ENCODE data around the gene MFSD12. TPM values are rescaled to one million over a fixed set of nuclear protein-coding genes. Genes with fewer than 3 reads are reported as not detected.

MFSD12 gene
- total and polyA plus RNA-seq, 8 donors = 32.2 to 90.2 (median 46.7) TPM

GRCh38 chr19:3515891-3516422, 41.4 kb downstream of the MFSD12 start:
- intact Hi-C loops (cut with DNase I) = no loop called here
- H3K4me3 ChIP-seq = no peak overlapping the region
- H3K27me3 ChIP-seq = no peaks in the 10 kb centered on the region
- DNase-seq = no peak
- H3K4me1 ChIP-seq = peaks cover 0 to 20% of the 10 kb centered on the region in 2 donors
- H3K9me3 ChIP-seq = no peaks in the 10 kb centered on the region
- peaks cover 0 to 36% of the 10 kb centered on the region in 2 donors for H3K36me3 ChIP-seq
- no peak overlapping the region for H3K27ac ChIP-seq
- TF ChIP-seq, protein P1, sequence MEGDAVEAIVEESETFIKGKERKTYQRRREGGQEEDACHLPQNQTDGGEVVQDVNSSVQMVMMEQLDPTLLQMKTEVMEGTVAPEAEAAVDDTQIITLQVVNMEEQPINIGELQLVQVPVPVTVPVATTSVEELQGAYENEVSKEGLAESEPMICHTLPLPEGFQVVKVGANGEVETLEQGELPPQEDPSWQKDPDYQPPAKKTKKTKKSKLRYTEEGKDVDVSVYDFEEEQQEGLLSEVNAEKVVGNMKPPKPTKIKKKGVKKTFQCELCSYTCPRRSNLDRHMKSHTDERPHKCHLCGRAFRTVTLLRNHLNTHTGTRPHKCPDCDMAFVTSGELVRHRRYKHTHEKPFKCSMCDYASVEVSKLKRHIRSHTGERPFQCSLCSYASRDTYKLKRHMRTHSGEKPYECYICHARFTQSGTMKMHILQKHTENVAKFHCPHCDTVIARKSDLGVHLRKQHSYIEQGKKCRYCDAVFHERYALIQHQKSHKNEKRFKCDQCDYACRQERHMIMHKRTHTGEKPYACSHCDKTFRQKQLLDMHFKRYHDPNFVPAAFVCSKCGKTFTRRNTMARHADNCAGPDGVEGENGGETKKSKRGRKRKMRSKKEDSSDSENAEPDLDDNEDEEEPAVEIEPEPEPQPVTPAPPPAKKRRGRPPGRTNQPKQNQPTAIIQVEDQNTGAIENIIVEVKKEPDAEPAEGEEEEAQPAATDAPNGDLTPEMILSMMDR (IDR thresholded peaks at IDR 0.05) = no peak
- no peak for ATAC-seq

- ATAC-seq (no peak), DNase-seq (no peak)
- Histone ChIP-seq H3K36me3 (peaks cover 0 to 36% of the 10 kb centered on the region in 2 donors), H3K27me3 (no peaks in the 10 kb centered on the region), H3K27ac (no peak overlapping the region), H3K9me3 (no peaks in the 10 kb centered on the region), H3K4me1 (peaks cover 0 to 22% of the 10 kb centered on the region in 2 donors), H3K4me3 (no peak overlapping the region)
- TF ChIP-seq, protein P1 (IDR thresholded peaks at IDR 0.05) = no peak
- intact Hi-C loops (cut with DNase I) = no loop called here
These were observed 42.5 kb downstream of the MFSD12 start for GRCh38 chr19:3514930-3515329.

DNA sequence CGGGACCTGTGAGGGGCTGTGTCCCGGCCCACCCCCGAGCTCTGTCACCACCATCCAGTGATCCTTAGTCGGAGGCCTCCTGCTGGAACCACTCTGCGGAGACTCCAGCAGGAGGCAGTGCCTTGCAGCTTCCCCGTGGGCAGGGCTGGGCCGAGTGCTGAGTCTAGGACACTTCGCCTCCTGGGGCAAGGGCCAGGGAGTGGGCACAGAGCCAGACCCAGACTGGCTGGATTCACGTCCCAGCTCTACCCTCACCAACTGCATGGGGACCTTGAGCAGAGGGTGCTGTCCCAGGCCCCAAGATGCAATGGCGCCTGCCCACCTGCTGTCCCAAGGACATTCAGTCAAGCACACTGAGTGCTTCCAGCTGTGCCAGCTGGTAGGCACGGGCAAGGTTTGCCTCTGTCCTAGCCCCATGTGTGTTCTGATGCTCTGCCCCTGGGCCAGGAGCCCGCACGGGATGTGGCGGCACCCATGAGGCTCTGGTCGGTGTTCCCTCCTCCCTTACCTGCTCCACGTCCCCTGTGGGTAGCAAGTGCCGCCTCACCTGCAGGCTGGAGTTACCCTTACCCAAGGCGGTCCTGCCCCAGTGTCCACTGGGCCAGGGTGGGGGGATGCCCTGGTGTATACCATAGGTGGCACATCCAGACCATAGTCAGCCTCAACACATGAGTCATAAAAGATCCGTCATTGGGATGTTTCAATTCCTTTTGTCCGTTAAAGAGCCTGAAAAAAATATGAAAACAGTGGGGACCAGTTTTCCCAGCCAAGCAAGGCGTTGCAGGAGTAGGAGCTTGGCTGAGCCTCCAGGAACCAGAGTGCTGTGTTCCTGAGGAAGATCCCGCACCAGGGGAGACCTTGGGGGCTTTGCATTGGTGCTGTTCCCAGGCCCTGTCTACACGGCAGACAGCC, 43.9 kb downstream of the MFSD12 start:
- intact Hi-C loops (cut with DNase I) = no loop called here
- Histone ChIP-seq H3K36me3 (peaks cover 0 to 30% of the 10 kb centered on the region in 2 donors), H3K27ac (no peak overlapping the region), H3K4me1 (peaks cover 0 to 37% of the 10 kb centered on the region in 2 donors), H3K4me3 (no peak overlapping the region), H3K27me3 (no peaks in the 10 kb centered on the region), H3K9me3 (no peaks in the 10 kb centered on the region)
- TF ChIP-seq, protein P1 (IDR thresholded peaks at IDR 0.05) = no peak
- DNase-seq = peak in 1 of 4 donors; percentile 71
- no peak for ATAC-seq

DNA sequence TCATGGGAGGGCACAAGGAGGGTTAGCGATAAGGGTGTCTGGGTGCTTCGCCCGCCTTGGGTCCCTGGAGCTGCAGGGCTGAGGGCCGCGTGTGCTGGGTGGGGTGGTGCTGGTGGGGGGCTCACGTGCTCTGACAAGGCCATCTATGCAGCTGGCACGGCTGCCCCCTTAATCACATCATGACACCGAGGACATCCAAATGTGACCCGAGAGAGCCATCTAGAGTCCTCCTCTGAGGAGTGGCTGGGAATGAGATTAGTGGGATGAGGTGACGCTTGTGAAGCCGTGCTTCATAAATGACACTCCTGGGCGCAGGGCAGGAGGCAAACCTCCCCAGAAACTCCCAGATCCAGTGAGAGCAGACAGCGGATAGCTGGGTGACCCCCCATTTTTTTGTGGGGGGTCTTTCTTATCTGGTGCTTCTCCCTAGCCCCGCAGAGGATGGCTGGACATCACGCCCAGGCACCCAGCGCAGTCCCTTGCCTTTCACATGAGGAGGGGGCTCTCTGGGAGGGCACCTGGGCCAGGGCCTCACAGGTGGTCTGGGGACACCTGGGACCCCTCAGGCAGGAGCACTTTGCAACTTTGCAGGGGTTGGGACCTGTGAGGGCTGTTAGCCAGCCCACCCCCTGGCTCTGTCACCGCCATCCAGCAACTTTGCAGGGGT, 44.7 kb downstream of the MFSD12 start:
- Histone ChIP-seq H3K27ac (no peak overlapping the region), H3K27me3 (no peaks in the 10 kb centered on the region), H3K36me3 (peaks cover 0 to 30% of the 10 kb centered on the region in 2 donors), H3K4me1 (peaks cover 1 to 45% of the 10 kb centered on the region in 2 donors), H3K9me3 (no peaks in the 10 kb centered on the region), H3K4me3 (no peak overlapping the region)
- TF ChIP-seq, protein P1 (IDR thresholded peaks at IDR 0.05) = no peak
- intact Hi-C loops (cut with DNase I) = no loop called here
- DNase-seq (no peak), ATAC-seq (no peak)

Measured in left lung (tissue), 10 donors.